B cell (primary cell): ENCODE measurements around the gene GUCD1. TPM values are rescaled to one million over a fixed set of nuclear protein-coding genes. Genes with fewer than 3 reads are reported as not detected.
A peak's percentile ranks its signal among the peaks of the same experiment; 100 is the strongest.

Source experiments
- ATAC-seq: fragments of 200-7000 bp; cut with Tn5 transposase; one replicate; pipeline ENCODE4 v1.10.0; 2021; ENCODE audit warnings: low read depth, mild to moderate bottlenecking, moderate number of reproducible peaks, moderate library complexity
- CTCF ChIA-PET: fragments of 350-600 bp; sonication (Branson Sonifier 250); formaldehyde crosslinking; loops from one replicate; lab custom pipeline; 2021; ENCODE audit warnings: antibody characterized with exemption, inconsistent platforms; lab: Charles Lee
- POLR2A ChIA-PET: fragments of 350-600 bp; sonication (Branson Sonifier 250); formaldehyde crosslinking; loops from one replicate; lab custom pipeline; 2021; ENCODE audit warnings: antibody characterized with exemption; lab: Charles Lee
- DNase-seq: peaks from one replicate; pipeline ENCODE4 v3.0.0; 2013
- H2AFZ ChIP-seq: 2 replicates; pipeline ENCODE4 v1.6.1; 2012; ENCODE audit warnings: mild to moderate bottlenecking, low read depth, low read length; ENCODE audit not compliant: insufficient read depth, poor library complexity, severe bottlenecking
- H3K27ac ChIP-seq, 2 donors: 1 replicate in 1 of 2; 2 replicates in 1 of 2; pipeline ENCODE4 v1.5.1; 2012 to 2013; ENCODE audit warnings: low read length in 2 of 2, mild to moderate bottlenecking in 2 of 2, moderate library complexity in 1 of 2
- H3K27me3 ChIP-seq, 4 experiments: fragments of 200-600 bp in 1 of 4; sonication (generic) in 1 of 4; replicated peaks in 1 of 4; 1 replicate in 2 of 4; 2 replicates in 2 of 4; pipeline versions ENCODE4 v1.6.1 to v1.7.0; 2013 to 2016; ENCODE audit warnings: low read length in 3 of 4, mild to moderate bottlenecking in 2 of 4, mixed read lengths in 1 of 4, moderate library complexity in 1 of 4; ENCODE audit not compliant: insufficient read depth in 4 of 4, control insufficient read depth in 3 of 4; ENCODE audit errors: control extremely low read depth in 1 of 4
- H3K36me3 ChIP-seq, 2 experiments: replicated peaks in 1 of 2; 1 replicate in 1 of 2; 2 replicates in 1 of 2; pipeline versions ENCODE4 v1.6.1 to v1.7.1; 2013; ENCODE audit warnings: low read length in 1 of 2; ENCODE audit not compliant: insufficient read depth in 2 of 2, control insufficient read depth in 1 of 2; ENCODE audit errors: control extremely low read depth in 1 of 2, extremely low read depth in 1 of 2
- H3K4me1 ChIP-seq, 2 donors: fragments of 200-600 bp in 1 of 2; sonication (generic) in 1 of 2; 1 replicate in 1 of 2; 2 replicates in 1 of 2; pipeline versions ENCODE4 v1.5.1 to v1.6.1; 2013 to 2017; ENCODE audit warnings: low read length in 2 of 2; ENCODE audit not compliant: control insufficient read depth in 2 of 2, insufficient read depth in 2 of 2
- H3K4me2 ChIP-seq: replicated peaks from 2 replicates; pipeline ENCODE3; 2012; ENCODE audit warnings: mild to moderate bottlenecking, low read depth, low read length; ENCODE audit not compliant: poor library complexity, severe bottlenecking
- H3K4me3 ChIP-seq, 5 experiments: fragments of 200-600 bp in 1 of 5; sonication (generic) in 1 of 5; 1 replicate in 3 of 5; 2 replicates in 2 of 5; pipeline versions ENCODE4 v1.5.1 to v1.7.0; 2011 to 2016; ENCODE audit warnings: low read length in 4 of 5, mild to moderate bottlenecking in 4 of 5, low read depth in 2 of 5, control low read depth in 1 of 5, moderate library complexity in 1 of 5; ENCODE audit not compliant: insufficient read depth in 1 of 5; ENCODE audit errors: control extremely low read depth in 1 of 5, extremely low read depth in 1 of 5
- H3K79me2 ChIP-seq: fragments of 200-600 bp; sonication (generic); one replicate; pipeline ENCODE4 v1.6.0; 2016; ENCODE audit warnings: low read length; ENCODE audit not compliant: control insufficient read depth, insufficient read depth
- H3K9ac ChIP-seq: fragments of 200-600 bp; sonication (generic); 2 replicates; pipeline ENCODE4 v1.6.1; 2017; ENCODE audit warnings: mild to moderate bottlenecking, low read length, moderate library complexity
- H3K9me3 ChIP-seq, 3 donors: one replicate each; pipeline versions ENCODE4 v1.6.1 to v1.7.1; 2013; ENCODE audit warnings: low read length in 2 of 3; ENCODE audit not compliant: control insufficient read depth in 2 of 3, insufficient read depth in 1 of 3; ENCODE audit errors: control extremely low read depth in 1 of 3
- H4K20me1 ChIP-seq: 2 replicates; pipeline ENCODE4 v1.6.0; 2012; ENCODE audit warnings: mild to moderate bottlenecking, low read length; ENCODE audit not compliant: insufficient read depth, control insufficient read depth, poor library complexity, severe bottlenecking
- H3K27ac Mint-ChIP-seq: one replicate; pipeline ENCODE4 v1.8.0; 2021; ENCODE audit warnings: mixed read lengths
- H3K27me3 Mint-ChIP-seq: one replicate; pipeline ENCODE4 v1.8.0; 2021; ENCODE audit warnings: mixed read lengths
- H3K4me1 Mint-ChIP-seq: one replicate; pipeline ENCODE4 v1.8.0; 2021; ENCODE audit warnings: mixed read lengths
- H3K4me3 Mint-ChIP-seq: one replicate; pipeline ENCODE4 v1.8.0; 2021; ENCODE audit warnings: mixed read lengths
- H3K9me3 Mint-ChIP-seq: one replicate; pipeline ENCODE4 v1.8.0; 2022; ENCODE audit warnings: mixed read lengths; ENCODE audit not compliant: insufficient read depth
- CTCF ChIP-seq: fragments of 200-600 bp; IDR thresholded peaks from one replicate; pipeline ENCODE4 v1.8.0; 2022; ENCODE audit warnings: antibody characterized with exemption, mild to moderate bottlenecking
- EZH2 ChIP-seq: IDR thresholded peaks from 2 replicates; pipeline ENCODE4 v1.6.1; 2012; ENCODE audit warnings: borderline replicate concordance, low read depth, mild to moderate bottlenecking, moderate library complexity, low read length; ENCODE audit not compliant: insufficient read depth, poor library complexity, severe bottlenecking
- WGBS: methylation state at CpG from one replicate; pipeline ENCODE4 v1.1.5; 2013; ENCODE audit warnings: missing lambda C conversion rate; ENCODE audit not compliant: insufficient coverage; 5-methylcytosine and 5-hydroxymethylcytosine counted together
- intact Hi-C: fragments of 100-400 bp; cut with micrococcal nuclease; formaldehyde crosslinking; loops from one replicate; pipeline ENCODE4 v1.10.0; 2022
- polyA plus RNA-seq: library from polyadenylated mRNA; depleted of rRNA; stranded (reverse); fragments of >200 nt; gene quantifications from 2 replicates; pipeline ENCODE4 v1.2.3, GENCODE V29; 2012
- total RNA-seq, 2 donors: library from RNA; stranded (reverse); fragments of 120-200 nt in 1 of 2; gene quantifications; 1 replicate in 1 of 2; 2 replicates in 1 of 2; pipeline versions ENCODE4 v1.2.3 to v1.2.4, GENCODE V29; 2013 to 2022

Gene GUCD1
- total and polyA plus RNA-seq, 2 donors (not counting 1 experiment from before 2014, with no cell fraction given) = 257 to 378 TPM

- peaks cover 0 to 2% (median 0%) of the 10 kb centered on the region in 4 experiments for H3K27me3 ChIP-seq
- no peaks in the 10 kb centered on the region for H3K79me2 ChIP-seq
- intact Hi-C loops = no loop called here
- no peak overlapping the region for H3K27ac ChIP-seq
- H4K20me1 ChIP-seq = no peaks in the 10 kb centered on the region
- DNase-seq (peak; percentile 3), ATAC-seq (no peak)
- 100% methylated on average over 1 of the region's 3 CpGs for WGBS
- ChIA-PET POLR2A (interaction anchor here (0.7 kb wide), 3 partner anchors 11 to 105 kb away, joined by 4 to 8 read pairs (median 6); no protein-coding TSS in a partner anchor), CTCF (interaction anchor here (0.7 to 11.5 kb wide), 5 partner anchors 10 to 81 kb away, joined by 4 to 173 read pairs (median 18); partner anchors contain the start of gene ADORA2A)
- H2AFZ ChIP-seq = no peak overlapping the region
- TF ChIP-seq CTCF = no peak
- TF ChIP-seq EZH2 = no peak
- peaks cover 27 to 34% of the 10 kb centered on the region in 2 donors for H3K4me1 ChIP-seq
- H3K9me3 ChIP-seq = no peaks in the 10 kb centered on the region
- no peaks in the 10 kb centered on the region for H3K9me3 Mint-ChIP-seq
- H3K4me1 Mint-ChIP-seq = peaks cover 51% of the 10 kb centered on the region
- no peak overlapping the region for H3K4me3 ChIP-seq
- H3K4me2 ChIP-seq = no peak overlapping the region
- no peak overlapping the region for H3K27ac Mint-ChIP-seq
- no peaks in the 10 kb centered on the region for H3K27me3 Mint-ChIP-seq
- H3K36me3 ChIP-seq = no peaks in the 10 kb centered on the region
- no peak overlapping the region for H3K4me3 Mint-ChIP-seq
- H3K9ac ChIP-seq = no peak overlapping the region
Measured at GRCh38 chr22:24504956-24505736, 49.8 kb downstream of the GUCD1 start.

- Histone ChIP-seq H3K4me2 (no peak overlapping the region), H4K20me1 (no peaks in the 10 kb centered on the region), H3K27me3 (peaks cover 0 to 2% (median 0%) of the 10 kb centered on the region in 4 experiments), H3K4me1 (peaks cover 27 to 34% of the 10 kb centered on the region in 2 donors), H3K9me3 (no peaks in the 10 kb centered on the region), H3K4me3 (no peak overlapping the region), H3K79me2 (no peaks in the 10 kb centered on the region), H3K36me3 (no peaks in the 10 kb centered on the region), H3K9ac (no peak overlapping the region), H2AFZ (no peak overlapping the region), H3K27ac (no peak overlapping the region)
- ATAC-seq (no peak), DNase-seq (no peak)
- H3K4me1 Mint-ChIP-seq = peaks cover 48% of the 10 kb centered on the region
- no peaks in the 10 kb centered on the region for H3K9me3 Mint-ChIP-seq
- TF ChIP-seq EZH2 = no peak
- TF ChIP-seq CTCF = no peak
- WGBS = no CpG with 5 or more reads among the region's 2 CpGs
- no peak overlapping the region for H3K4me3 Mint-ChIP-seq
- POLR2A ChIA-PET = interaction anchor here (0.7 kb wide), 3 partner anchors 11 to 105 kb away, joined by 4 to 8 read pairs (median 6); no protein-coding TSS in a partner anchor
- CTCF ChIA-PET = interaction anchor here (0.7 to 11.5 kb wide), 7 partner anchors 7 to 80 kb away, joined by 4 to 173 read pairs (median 9); partner anchors contain the start of gene ADORA2A
- H3K27me3 Mint-ChIP-seq = no peaks in the 10 kb centered on the region
- intact Hi-C loops = no loop called here
- no peak overlapping the region for H3K27ac Mint-ChIP-seq
Measured at GRCh38 chr22:24504540-24504939, 50.4 kb downstream of the GUCD1 start.
